ENCODE data around the gene KIF21B.
"Not testable (repeated sequence)": the region's sequence is repeated elsewhere in the genome, so short reads cannot be mapped to it uniquely, and the experiment has no call there.

- TF ChIP-seq FOXK2 (IDR thresholded peaks at IDR 0.05); ZNF384 (IDR thresholded peaks at IDR 0.05); LEF1 (IDR thresholded peaks at IDR 0.05; ENCODE audit: borderline replicate concordance); NFRKB (IDR thresholded peaks at IDR 0.05); SUZ12 (IDR thresholded peaks at IDR 0.05); L3MBTL2 (conservative IDR thresholded peaks at IDR 0.05); BHLHE40 (IDR thresholded peaks at IDR 0.05; ENCODE audit: borderline replicate concordance); FOXA1 (IDR thresholded peaks at IDR 0.05); SP1 (IDR thresholded peaks at IDR 0.05); FOXM1 (IDR thresholded peaks at IDR 0.05; ENCODE audit: borderline replicate concordance); ELF4 (IDR thresholded peaks at IDR 0.05); HDGF (IDR thresholded peaks at IDR 0.05; ENCODE audit: borderline replicate concordance); CTBP1 (IDR thresholded peaks at IDR 0.05; ENCODE audit: borderline replicate concordance): not testable (repeated sequence)
Observed at GRCh38 chr1:200963888-200964287, 59.6 kb downstream of the KIF21B start.

All from HEK293T (cell line).